Endometrial microvascular endothelial cells (primary cell): ENCODE results near the gene CD59. TPM values are rescaled to one million over a fixed set of nuclear protein-coding genes. Genes with fewer than 3 reads are reported as not detected.
"Not testable (repeated sequence)": the region's sequence is repeated elsewhere in the genome, so short reads cannot be mapped to it uniquely, and the experiment has no call there.

Experiments
- in situ Hi-C: cut with HindIII; loops from 2 replicates; pipeline ENCODE4 v1.10.0; 2017; ENCODE audit warnings: low sequenced_read_pairs, low pct_unique_long_range_greater_than_20kb; ENCODE audit errors: inconsistent ontology term
- total RNA-seq: library from RNA; depleted of rRNA; stranded (reverse); fragments of >200 nt; gene quantifications from one replicate; pipeline ENCODE4 v1.2.3, GENCODE V29; 2015; ENCODE audit errors: inconsistent ontology term

Gene CD59
- total RNA-seq, 1 donor from 2014 or later, result 2,591 TPM

GRCh38 chr11:33751878-33752277 is 15.7 kb upstream of the CD59 start:
- in situ Hi-C loops, result no loop called here

DNA sequence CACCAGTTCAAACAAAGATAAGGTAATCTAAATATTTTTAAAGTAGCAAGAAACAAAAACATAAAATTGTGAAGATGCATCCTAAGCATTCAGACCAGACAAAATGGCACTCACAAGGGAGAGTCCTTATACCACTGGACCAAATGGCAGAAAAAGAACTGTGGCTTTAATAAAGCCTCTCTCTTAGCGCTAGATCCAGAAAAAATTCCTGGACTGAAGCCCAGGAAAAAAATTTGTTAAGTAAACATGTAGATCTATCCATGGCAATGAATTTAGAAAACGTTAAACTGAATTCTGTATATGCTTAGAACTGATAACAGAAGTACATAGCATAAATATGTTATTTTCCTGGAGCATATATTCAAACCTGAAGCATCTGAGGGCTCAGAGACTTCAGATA is 11.8 kb upstream of the CD59 start:
- in situ Hi-C loops, result no loop called here

- in situ Hi-C loops, result no loop called here
Observed at GRCh38 chr11:33743291-33743690, 7.1 kb upstream of the CD59 start.

DNA sequence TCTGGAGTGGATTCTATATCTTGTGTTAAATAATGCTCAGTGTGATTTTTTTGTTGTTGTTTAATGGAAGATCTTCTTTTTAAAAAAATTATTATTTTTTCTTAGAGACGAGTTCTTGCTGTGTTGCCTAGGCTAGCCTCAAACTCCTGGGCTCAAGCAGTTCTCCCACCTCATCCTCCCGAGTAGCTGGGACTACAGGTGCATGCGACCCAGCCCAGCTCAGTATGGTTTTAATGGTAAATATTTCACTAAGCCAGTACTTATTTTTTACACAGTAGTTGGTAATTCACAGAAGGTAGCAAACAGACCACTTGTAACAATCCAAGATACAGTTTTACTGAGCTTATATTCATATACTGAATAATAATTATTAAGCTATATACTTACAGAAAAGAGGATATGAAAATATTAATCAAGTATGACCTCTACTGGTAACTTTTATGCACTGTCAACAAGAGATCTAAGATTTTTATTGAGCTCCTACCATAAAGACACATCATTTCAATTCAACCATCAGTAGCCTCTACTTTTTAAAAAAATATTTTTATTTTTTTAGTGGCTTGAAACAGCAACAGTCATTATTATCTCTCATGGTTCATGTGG is 6.1 kb upstream of the CD59 start:
- in situ Hi-C loops, result no loop called here

DNA sequence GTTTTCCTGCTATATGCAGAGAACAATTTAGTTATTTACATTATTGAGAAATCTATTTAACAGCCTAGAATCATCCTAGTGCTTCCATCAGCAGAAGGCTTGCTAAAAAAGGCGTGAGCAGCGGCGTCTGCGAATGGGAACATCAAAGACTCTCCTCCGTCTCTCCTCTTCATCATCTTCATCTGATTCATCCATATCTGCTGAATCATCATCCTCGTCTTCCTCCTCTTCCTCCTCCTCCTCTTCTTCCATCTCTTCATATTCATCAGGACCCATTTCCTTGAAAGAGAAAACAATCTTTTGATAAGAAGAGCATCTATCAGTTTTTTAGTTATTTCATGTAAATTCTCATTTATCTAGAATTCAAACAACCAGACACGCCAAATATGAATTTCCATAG is 5.6 kb upstream of the CD59 start:
- in situ Hi-C loops, result no loop called here

DNA sequence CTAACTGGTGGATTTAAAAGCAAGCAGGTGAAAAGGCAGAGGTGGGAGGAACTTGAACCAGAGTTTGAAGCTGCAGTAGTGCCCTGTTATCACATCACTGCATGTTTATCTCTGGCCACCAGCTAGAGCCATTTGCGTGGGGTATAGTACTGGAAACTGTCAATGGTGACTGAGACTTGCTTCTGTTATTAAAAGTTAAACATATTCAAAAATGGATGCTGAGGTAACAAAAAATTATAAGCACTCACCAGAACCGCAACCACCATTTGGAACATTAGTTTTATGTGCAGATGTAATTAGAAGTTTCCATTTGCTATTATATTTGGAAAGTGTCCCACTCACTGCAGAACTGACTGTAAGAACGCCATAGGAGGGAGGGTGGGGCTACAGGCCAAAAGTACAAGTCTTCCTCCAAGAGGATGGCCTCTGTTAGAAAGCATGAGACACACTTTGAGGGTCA is 1.2 kb upstream of the CD59 start:
- in situ Hi-C loops, result no loop called here

GRCh38 chr11:33735271-33736147 is 714 bp downstream of the CD59 start:
- in situ Hi-C loops, result no loop called here

DNA sequence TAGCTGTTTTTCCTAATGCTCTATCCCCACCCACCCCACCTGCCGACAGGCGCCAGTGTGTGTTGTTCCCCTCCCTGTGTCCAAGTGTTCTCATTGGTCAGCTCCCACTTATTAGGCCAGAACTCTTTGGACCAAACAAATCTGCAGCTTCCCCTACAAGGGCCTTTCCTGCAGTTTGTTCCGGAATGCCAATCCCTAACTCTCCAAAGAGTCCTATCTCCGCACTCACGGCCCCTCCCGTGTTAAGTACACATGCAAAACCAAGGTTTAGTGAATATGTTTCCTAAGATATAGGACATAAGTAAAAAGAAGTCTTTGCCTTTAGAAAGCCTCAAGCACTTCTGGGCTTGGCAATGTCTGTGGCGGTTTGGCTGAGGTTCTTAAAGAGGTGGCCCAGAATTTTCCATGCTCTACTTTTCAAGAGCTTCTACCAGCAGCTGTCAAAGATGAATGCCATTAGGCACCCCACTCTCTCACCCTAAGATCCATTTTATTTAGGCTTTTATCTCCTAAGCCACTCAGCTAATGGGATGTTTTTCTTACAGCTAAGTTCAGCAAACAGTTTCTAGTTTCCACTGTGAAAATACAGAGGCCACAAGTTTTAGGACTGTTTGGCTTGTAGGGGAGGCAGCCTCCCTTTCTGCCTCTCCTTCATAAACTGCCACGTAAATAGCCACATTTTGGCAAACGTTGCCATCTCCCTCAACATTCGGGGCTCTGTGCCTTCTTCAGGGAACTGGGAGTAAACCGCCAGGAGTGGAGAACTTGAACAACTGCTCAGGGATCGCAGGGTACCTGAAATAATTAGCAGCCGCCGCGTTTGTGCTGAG is 1.6 kb downstream of the CD59 start:
- in situ Hi-C loops, result no loop called here

DNA sequence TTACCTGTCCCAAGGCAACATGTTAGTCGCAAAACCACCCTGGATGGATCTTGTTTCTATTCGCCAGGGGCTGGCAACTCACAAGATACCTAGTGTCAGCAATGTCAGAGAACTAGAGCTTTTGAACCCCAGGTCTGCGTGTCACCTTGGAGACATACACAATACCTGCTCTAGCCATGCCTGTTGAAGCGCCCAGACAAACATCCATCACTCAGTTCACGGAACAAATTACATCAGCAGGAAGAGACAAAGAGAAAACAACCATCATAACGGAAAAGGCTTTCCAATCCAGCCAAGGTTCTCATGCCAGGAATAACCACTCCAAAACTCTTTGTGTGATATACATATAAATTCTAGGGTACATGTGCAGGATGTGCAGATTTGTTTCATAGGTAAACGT is 2.2 kb downstream of the CD59 start:
- in situ Hi-C loops, result no loop called here

DNA sequence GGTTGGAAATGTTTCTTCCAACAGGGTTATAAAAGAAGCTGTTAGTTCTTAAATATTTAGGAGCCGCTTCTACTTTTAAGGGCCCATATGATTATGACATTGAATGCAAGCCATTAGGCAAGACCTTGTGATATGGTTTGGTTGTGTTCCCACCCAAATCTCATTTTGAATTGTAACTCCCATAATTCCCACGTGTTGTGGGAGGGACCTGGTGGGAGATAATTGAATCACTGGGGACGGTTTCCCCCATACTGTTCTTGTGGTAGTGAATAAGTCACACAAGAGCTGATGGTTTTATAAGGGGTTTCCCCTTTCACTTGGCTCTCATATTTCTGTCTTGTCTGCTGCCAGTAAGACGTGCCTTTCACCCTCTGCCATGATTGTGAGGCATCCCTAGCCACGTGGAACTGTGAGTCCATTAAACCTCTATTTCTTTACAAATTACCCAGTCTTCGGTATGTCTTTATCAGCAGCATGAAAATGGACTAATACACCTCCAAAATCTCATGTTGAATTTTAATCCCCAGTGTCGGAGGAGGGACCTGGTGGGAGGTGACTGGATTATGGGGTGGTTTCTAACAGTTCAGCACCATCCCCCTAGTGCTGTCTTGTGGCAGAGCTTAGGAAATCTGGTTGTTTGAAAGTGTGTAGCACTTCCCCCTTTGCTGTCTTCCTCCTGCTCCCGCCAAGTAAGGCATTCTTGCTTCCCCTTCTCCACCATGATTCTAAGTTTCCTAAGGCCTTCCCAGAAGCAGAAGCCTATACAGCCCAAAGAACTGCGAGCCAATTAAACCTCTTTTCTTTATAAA is 4.3 kb downstream of the CD59 start:
- in situ Hi-C loops, result no loop called here

DNA sequence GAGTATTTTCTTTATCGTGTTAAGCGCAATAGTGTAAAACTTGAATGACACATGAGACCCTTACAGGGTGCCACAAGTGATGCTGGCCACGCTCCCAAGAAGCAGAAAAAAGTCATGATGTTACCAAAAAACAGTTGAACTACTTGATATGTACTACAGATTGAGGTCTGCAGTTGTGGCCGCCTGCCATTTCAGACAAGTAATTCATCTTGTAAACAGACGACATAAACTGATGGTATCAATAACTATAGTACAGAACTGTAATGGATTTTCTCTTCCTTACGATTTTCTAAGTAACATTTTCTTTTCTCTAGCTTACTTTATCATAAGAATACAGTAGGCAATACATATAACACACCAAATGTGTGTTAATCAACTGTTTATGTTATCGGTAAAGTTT is 5.5 kb downstream of the CD59 start:
- in situ Hi-C loops, result no loop called here

- in situ Hi-C loops, result not testable (repeated sequence)
Observed at GRCh38 chr11:33729072-33729664, 7.1 kb downstream of the CD59 start.

DNA sequence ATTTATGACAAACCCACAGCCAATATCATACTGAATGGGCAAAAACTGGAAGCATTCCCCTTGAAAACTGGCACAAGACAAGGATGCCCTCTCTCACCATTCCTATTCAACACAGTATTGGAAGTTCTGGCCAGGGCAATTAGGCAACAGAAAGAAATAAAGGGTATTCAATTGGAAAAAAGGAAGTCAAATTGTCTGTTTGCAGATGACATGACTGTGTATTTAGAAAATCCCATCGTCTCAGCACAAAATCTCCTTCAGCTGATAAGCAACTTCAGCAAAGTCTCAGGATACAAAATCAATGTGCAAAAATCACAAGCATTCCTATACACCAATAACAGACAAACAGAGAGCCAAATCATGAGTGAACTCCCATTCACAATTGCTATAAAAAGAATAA is 8.7 kb downstream of the CD59 start:
- in situ Hi-C loops, result not testable (repeated sequence)

DNA sequence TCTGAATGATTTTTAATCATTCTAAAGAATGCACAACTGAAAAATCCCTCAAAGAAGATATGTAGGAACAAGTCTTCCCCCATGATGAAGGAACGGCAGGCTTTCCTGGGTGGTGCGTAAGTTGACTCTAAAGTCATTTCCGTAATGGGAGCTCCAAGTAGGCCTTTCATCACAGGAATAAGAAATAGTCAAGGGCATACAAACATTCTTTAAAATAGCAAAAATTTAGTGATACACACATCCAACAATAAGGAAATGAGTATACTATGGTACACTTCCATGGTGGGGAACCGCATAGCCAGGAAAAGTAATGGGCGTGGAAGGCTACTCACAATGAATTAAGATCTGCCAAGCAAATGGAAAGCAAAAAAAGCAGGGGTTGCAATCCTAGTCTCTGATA is 10.7 kb downstream of the CD59 start:
- in situ Hi-C loops, result no loop called here

- in situ Hi-C loops, result loop anchor here (25.0 kb wide), 1 partner anchor 362 kb away; no protein-coding TSS in a partner anchor
Observed at GRCh38 chr11:33724644-33725035, 11.6 kb downstream of the CD59 start.

- in situ Hi-C loops, result loop anchor here (25.0 kb wide), 1 partner anchor 361 kb away; no protein-coding TSS in a partner anchor
Observed at GRCh38 chr11:33723238-33723881, 12.9 kb downstream of the CD59 start.

DNA sequence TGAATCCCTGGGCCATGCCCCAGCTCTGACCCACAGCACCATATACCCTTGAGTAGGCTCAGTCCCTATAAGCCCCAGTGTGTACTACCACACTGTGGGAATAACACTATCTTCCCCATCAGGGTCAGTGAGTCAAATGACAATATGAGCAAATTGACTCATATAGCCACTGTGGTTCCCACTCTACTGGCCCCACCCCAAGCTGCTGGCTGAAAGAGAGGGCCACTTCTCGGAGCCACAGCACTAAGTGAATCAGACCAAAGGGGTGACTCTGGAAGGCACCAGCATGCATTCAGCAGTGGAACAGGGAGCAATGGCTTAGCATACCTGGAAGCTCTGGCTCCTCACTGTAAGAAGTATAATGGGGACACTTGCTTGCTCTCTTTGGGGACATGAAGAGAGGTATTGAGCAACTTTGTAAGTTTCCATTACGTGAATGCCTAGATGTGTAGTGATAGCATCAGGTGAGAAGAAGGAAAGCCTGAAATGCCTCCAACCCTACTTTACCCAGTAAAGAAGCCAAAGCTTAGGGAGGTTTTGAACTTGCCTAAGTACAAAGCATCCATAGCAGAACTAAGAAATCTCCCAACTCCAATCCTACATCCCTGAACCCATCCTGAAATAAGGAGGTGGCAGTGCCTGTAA is 13.5 kb downstream of the CD59 start:
- in situ Hi-C loops, result loop anchor here (25.0 kb wide), 1 partner anchor 360 kb away; no protein-coding TSS in a partner anchor
